GM06990 (cell line): ENCODE measurements around the gene CLDND2.
"Not testable (repeated sequence)": the region's sequence is repeated elsewhere in the genome, so short reads cannot be mapped to it uniquely, and the experiment has no call there.

Source experiments
- DNase-seq: peaks from one replicate; pipeline ENCODE4 v3.0.0-alpha.2; 2011; ENCODE audit not compliant: insufficient read length; ENCODE audit errors: extremely low read depth
- H3K27me3 ChIP-seq: replicated peaks from 2 replicates; pipeline ENCODE4 v1.6.0; 2011; ENCODE audit warnings: low read length; ENCODE audit not compliant: control insufficient read depth, insufficient read depth
- H3K36me3 ChIP-seq: 2 replicates; pipeline ENCODE4 v1.5.1; 2011; ENCODE audit warnings: low read length; ENCODE audit not compliant: control insufficient read depth, insufficient read depth
- H3K4me3 ChIP-seq: replicated peaks from 2 replicates; pipeline ENCODE4 v1.5.1; 2011; ENCODE audit warnings: low read depth, mild to moderate bottlenecking, control low read depth, low read length
- CTCF ChIP-seq: IDR thresholded peaks from 2 replicates; pipeline ENCODE4 v1.5.1; 2011; ENCODE audit warnings: low read length, control low read depth, mild to moderate bottlenecking, inconsistent platforms; ENCODE audit not compliant: insufficient read depth, poor library complexity, severe bottlenecking

Gene CLDND2

DNA sequence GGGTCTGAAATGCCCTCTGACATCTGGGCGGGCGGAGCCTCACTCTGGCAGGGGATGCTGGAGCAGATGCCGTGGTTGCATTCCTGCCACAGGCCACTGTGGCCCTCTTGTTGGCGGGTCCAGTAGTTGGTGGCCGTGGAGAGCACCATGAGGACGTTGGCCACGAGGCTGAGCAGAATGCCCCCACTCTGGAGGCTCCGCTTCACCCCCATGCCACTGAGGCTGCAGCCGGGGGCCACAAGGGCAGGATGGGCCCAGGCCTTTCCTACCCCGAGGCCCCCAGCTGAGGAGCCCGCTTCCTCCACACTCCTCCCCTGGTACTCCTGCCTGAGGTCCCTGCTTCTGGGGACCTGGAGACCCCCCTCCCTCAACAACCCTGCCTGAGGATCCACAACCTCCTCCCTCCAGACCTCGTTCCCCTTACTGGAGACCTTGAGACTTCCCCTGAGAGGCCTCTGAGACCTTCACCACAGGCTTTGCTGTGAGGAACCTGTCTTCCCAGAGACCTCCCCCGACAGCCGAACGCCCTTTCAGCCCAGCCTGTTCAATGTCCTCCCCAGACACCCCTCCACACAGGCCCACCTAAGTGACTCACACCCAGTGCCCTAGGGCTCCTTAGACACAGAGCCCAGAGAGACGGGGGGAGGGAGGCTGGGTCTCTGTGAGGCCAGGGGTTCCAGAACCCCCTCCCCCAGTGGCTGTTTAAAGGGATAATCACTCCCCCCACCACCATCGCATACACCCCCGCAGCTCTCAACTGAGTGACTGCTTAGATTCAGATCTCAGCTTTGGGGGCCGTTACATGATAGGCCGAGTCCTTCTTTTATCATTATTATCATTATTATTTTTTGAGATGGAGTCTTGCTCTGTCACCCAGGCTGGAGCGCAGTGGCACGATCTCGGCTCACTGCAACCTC, at the start of gene CLDND2:
TSS of gene CLDND2 (minus strand) at position 638 of the 917 bp plus-strand sequence. CDS start at position 212, 426 bp downstream.
- DNase-seq: no peak
- Histone ChIP-seq H3K36me3 (no peaks in the 10 kb centered on the region), H3K4me3 (peak within 1 kb of the TSS; percentile 89), H3K27me3 (no peaks in the 10 kb centered on the region)
- no peak for TF ChIP-seq CTCF

- no peaks in the 10 kb centered on the region for H3K27me3 ChIP-seq
- DNase-seq: no peak
- H3K4me3 ChIP-seq: peak overlapping the region; percentile 53
- TF ChIP-seq CTCF: no peak
- no peaks in the 10 kb centered on the region; the same call in none of the 2 replicates for H3K36me3 ChIP-seq
Measured at GRCh38 chr19:51417810-51418157, 49.0 kb upstream of the CLDND2 start.

DNA sequence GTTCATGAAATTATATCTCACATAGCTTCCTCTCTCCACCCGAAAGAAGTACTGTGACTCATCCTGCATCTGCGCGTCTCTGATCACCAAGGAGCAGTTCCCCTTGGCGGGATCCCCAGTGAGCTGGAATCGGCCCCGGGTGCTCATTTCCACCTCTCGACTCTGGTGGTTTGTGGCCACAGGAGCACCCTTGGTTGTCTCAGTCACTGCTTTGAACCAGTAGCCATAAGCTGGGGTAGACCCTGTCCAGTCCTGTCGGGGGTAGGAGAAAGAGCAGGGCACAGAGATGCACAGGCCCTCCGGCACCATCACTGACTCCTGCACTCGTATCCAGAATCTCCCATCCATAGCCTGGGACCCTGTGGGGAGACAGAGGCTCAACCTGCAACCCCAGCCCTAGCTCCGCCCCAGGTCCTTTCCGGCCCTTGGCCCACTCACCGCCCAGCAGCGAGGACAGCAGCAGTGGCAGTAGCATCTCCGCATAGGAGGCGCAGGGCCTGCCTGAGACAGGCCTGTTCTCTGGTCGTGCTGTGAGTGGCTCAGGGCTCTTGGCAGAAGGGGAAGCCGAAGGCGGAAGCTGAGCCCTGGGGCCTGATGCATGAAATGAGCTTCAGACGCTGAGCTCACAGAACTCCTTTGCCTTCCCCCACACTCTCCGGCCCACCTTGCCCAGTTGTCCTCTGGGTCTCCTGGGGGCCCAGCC, 48.5 kb upstream of the CLDND2 start, which contains the start of gene SIGLEC10:
TSS of gene SIGLEC10 (minus strand) at position 536 of the 703 bp plus-strand sequence. CDS start at position 475, 61 bp downstream.
- no peaks in the 10 kb centered on the region; the same call in none of the 2 replicates for H3K36me3 ChIP-seq
- no peaks in the 10 kb centered on the region for H3K27me3 ChIP-seq
- no peak for TF ChIP-seq CTCF
- DNase-seq: peak; percentile 80
- peak within 1 kb of the TSS; percentile 53 for H3K4me3 ChIP-seq

GRCh38 chr19:51416422-51416821, 47.6 kb upstream of the CLDND2 start:
- peak overlapping the region; percentile 53 for H3K4me3 ChIP-seq
- not testable (repeated sequence) for H3K27me3 ChIP-seq, H3K36me3 ChIP-seq, DNase-seq

GRCh38 chr19:51415187-51415586, 46.4 kb upstream of the CLDND2 start:
- Histone ChIP-seq H3K36me3 (no peaks in the 10 kb centered on the region; the same call in none of the 2 replicates), H3K4me3 (no peak overlapping the region), H3K27me3 (no peaks in the 10 kb centered on the region)
- no peak for TF ChIP-seq CTCF
- no peak for DNase-seq
